Erythroblast (primary cell): ENCODE data around the gene BMAL1.

Experiments used
- GATA1 ChIP-seq: IDR thresholded peaks from 2 replicates; pipeline ENCODE4 v1.6.1; 2011; ENCODE audit warnings: low read depth, mild to moderate bottlenecking, control low read depth, low read length, moderate library complexity
- POLR2A ChIP-seq: IDR thresholded peaks from 2 replicates; pipeline ENCODE4 v1.6.1; 2011; ENCODE audit warnings: mild to moderate bottlenecking, low read length

GRCh38 chr11:13388741-13389140, 111.2 kb downstream of the BMAL1 start:
- no peak for TF ChIP-seq POLR2A
- no peak for TF ChIP-seq GATA1
